K562 (cell line): ENCODE measurements around the gene GNAI3. TPM values are rescaled to one million over a fixed set of nuclear protein-coding genes. Genes with fewer than 3 reads are reported as not detected.
A peak's percentile ranks its signal among the peaks of the same experiment; 100 is the strongest.

Experiments used
- ATAC-seq: fragments of 200-7000 bp; cut with Tn5 transposase; 3 replicates; pipeline ENCODE4 v1.9.1; 2020; ENCODE audit warnings: moderate library complexity
- BruUV-seq: library from RNA; stranded (reverse); fragments of 400-500 nt; replicated peaks from 2 replicates; lab custom pipeline; 2021; lab: Mats Ljungman, UMichigan
- CTCF ChIA-PET: fragments of 300-600 bp; formaldehyde crosslinking; extraction: SDS; loops from one replicate; lab custom pipeline; 2021; ENCODE audit warnings: low intra/inter-chr PET ratio; lab: Yijun Ruan, JAX
- POLR2A ChIA-PET: fragments of 300-600, 350-650 bp; sonication (Branson Sonifier 250); formaldehyde crosslinking; extraction: SDS; loops from one replicate; lab custom pipeline; 2021; ENCODE audit warnings: antibody characterized with exemption, inconsistent platforms; lab: Yijun Ruan, JAX
- DNase-seq, 4 experiments: peaks; one replicate each; pipeline versions ENCODE4 v3.0.0 to v3.0.0-alpha.2; 2011 to 2018; ENCODE audit warnings: low spot score in 3 of 4, mixed read lengths in 3 of 4; ENCODE audit errors: extremely low read depth in 1 of 4
- FAIRE-seq: peaks from 2 replicates; lab custom pipeline; 2011; peaks lifted over from hg19 to GRCh38; lab: Jason Lieb, UNC
- H2AFZ ChIP-seq: 2 replicates; pipeline ENCODE4 v1.6.0; 2011; ENCODE audit warnings: low read depth, low read length, control low read depth, inconsistent platforms
- H3K27ac ChIP-seq: fragments of 200-600 bp; 3 replicates; pipeline ENCODE4 v1.8.0; 2011; ENCODE audit warnings: low read depth, mild to moderate bottlenecking, control low read depth, inconsistent platforms, low read length, moderate library complexity, mixed read lengths; ENCODE audit errors: extremely low read depth
- H3K27me3 ChIP-seq, 2 experiments: fragments of 300-600 bp in 1 of 2; 2 replicates in 1 of 2; 3 replicates in 1 of 2; pipeline versions ENCODE4 v1.6.0 to v1.8.0; 2011; ENCODE audit warnings: inconsistent platforms in 2 of 2, low read length in 2 of 2, mild to moderate bottlenecking in 1 of 2, mixed read lengths in 1 of 2, moderate library complexity in 1 of 2; ENCODE audit not compliant: control insufficient read depth in 2 of 2, insufficient read depth in 2 of 2
- H3K36me3 ChIP-seq: fragments of 300-600 bp; 3 replicates; pipeline ENCODE4 v1.8.0; 2011; ENCODE audit warnings: mild to moderate bottlenecking, low read length, inconsistent platforms; ENCODE audit not compliant: control insufficient read depth, insufficient read depth
- H3K4me1 ChIP-seq, 2 experiments: fragments of 200-600 bp in 1 of 2; replicated peaks in 1 of 2; 2 replicates in 1 of 2; 3 replicates in 1 of 2; pipeline versions ENCODE4 v1.5.1 to v1.8.0; 2011; ENCODE audit warnings: inconsistent platforms in 2 of 2, low read length in 2 of 2, mild to moderate bottlenecking in 1 of 2, mixed read lengths in 1 of 2, moderate library complexity in 1 of 2; ENCODE audit not compliant: control insufficient read depth in 2 of 2, insufficient read depth in 2 of 2
- H3K4me2 ChIP-seq: 2 replicates; pipeline ENCODE4 v1.6.1; 2011; ENCODE audit warnings: low read length, control low read depth, inconsistent platforms, mixed read lengths; ENCODE audit not compliant: insufficient read depth
- H3K4me3 ChIP-seq: fragments of 200-600 bp; sonication (generic), shearing (Covaris generic); 2 replicates; pipeline ENCODE4 v1.5.1; 2016; ENCODE audit warnings: control low read depth, inconsistent platforms
- H3K79me2 ChIP-seq: fragments of 200-600 bp; 3 replicates; pipeline ENCODE4 v1.8.0; 2011; ENCODE audit warnings: low read length, inconsistent platforms; ENCODE audit not compliant: control insufficient read depth, insufficient read depth
- H3K9ac ChIP-seq, 2 experiments: 2 replicates each; pipeline versions ENCODE4 v1.6.0 to v1.6.1; 2011; ENCODE audit warnings: low read depth in 2 of 2, low read length in 2 of 2, control low read depth in 1 of 2, inconsistent platforms in 1 of 2, mild to moderate bottlenecking in 1 of 2, mixed read lengths in 1 of 2; ENCODE audit not compliant: insufficient read depth in 1 of 2
- H3K9me1 ChIP-seq: one replicate; pipeline ENCODE4 v1.6.0; 2011; ENCODE audit warnings: inconsistent platforms, mild to moderate bottlenecking, low read length, moderate library complexity; ENCODE audit not compliant: control insufficient read depth, insufficient read depth
- H3K9me3 ChIP-seq: replicated peaks from 2 replicates; pipeline ENCODE4 v1.5.1; 2011; ENCODE audit warnings: low read depth, low read length, inconsistent platforms; ENCODE audit not compliant: control insufficient read depth, insufficient read depth
- H4K20me1 ChIP-seq: replicated peaks from 2 replicates; pipeline ENCODE4 v1.6.1; 2011; ENCODE audit warnings: low read length, inconsistent platforms, mixed read lengths; ENCODE audit not compliant: control insufficient read depth, insufficient read depth
- AFF4 ChIP-seq: sonication (generic); formaldehyde crosslinking; IDR thresholded peaks from 2 replicates; pipeline ENCODE4 v1.8.0; 2023; ENCODE audit warnings: mild to moderate bottlenecking, missing genetic modification reagents
- C11orf30 ChIP-seq: fragments of 450-650 bp; IDR thresholded peaks from 2 replicates; pipeline ENCODE4 v1.6.1; 2016; ENCODE audit warnings: low read depth, mild to moderate bottlenecking
- CBFA2T3 ChIP-seq: fragments of 450-650 bp; IDR thresholded peaks from 2 replicates; pipeline ENCODE4 v1.6.1; 2017
- GABPA ChIP-seq: fragments of 200-800 bp; sonication (Bioruptor generic); conservative IDR thresholded peaks from 2 replicates; pipeline ENCODE4 v1.6.1; 2016; ENCODE audit warnings: low read depth, missing genetic modification characterization, missing compliant biosample characterization
- NFE2 ChIP-seq: IDR thresholded peaks from 2 replicates; pipeline ENCODE4 v1.6.1; 2014; ENCODE audit warnings: antibody characterized with exemption, low read depth
- PBX2 ChIP-seq, 2 experiments: IDR thresholded peaks in 1 of 2; conservative IDR thresholded peaks in 1 of 2; 2 replicates each; pipeline ENCODE4 v1.6.1; 2016; ENCODE audit warnings: low read depth in 2 of 2, mild to moderate bottlenecking in 1 of 2, missing compliant biosample characterization in 1 of 2, missing genetic modification characterization in 1 of 2, moderate library complexity in 1 of 2
- TEAD1 ChIP-seq, 2 experiments: fragments of 450-650 bp in 1 of 2; sonication (generic) in 1 of 2; formaldehyde crosslinking; IDR thresholded peaks; 2 replicates each; pipeline versions ENCODE4 v1.4.0 to v1.8.0; 2020 to 2022; ENCODE audit warnings: mild to moderate bottlenecking in 2 of 2, missing genetic modification reagents in 1 of 2
- YY1 ChIP-seq, 3 experiments: IDR thresholded peaks; 2 replicates each; pipeline ENCODE4 v1.6.1; 2011; ENCODE audit warnings: low read length in 2 of 3, mild to moderate bottlenecking in 2 of 3, moderate library complexity in 2 of 3, borderline replicate concordance in 1 of 3, control low read depth in 1 of 3, low read depth in 1 of 3; ENCODE audit not compliant: insufficient read depth in 3 of 3, insufficient replicate concordance in 2 of 3, control insufficient read depth in 1 of 3, insufficient read length in 1 of 3; ENCODE audit errors: extremely low read depth in 1 of 3
- ZNF316 ChIP-seq: fragments of 450-650 bp; IDR thresholded peaks from 2 replicates; pipeline ENCODE4 v1.6.1; 2016
- WGBS: fragments of 100-300 bp; shearing (Covaris generic); methylation state at CpG from one replicate; pipeline ENCODE4 v1.1.6; 2016; ENCODE audit warnings: low coverage, mixed read lengths; ENCODE audit not compliant: insufficient coverage; ENCODE audit errors: missing lambda C conversion rate; 5-methylcytosine and 5-hydroxymethylcytosine counted together
- in situ Hi-C: fragments of 300-500 bp; cut with MboI; formaldehyde crosslinking; loops from 4 replicates; pipeline ENCODE4 v1.15.0; 2018; ENCODE audit warnings: inconsistent platforms, mixed read lengths
- intact Hi-C: fragments of 100-400 bp; cut with micrococcal nuclease; formaldehyde crosslinking; loops from 2 replicates; pipeline ENCODE4 v1.14.2; 2022
- polyA plus RNA-seq, 8 experiments: library from polyadenylated mRNA; depleted of rRNA in 4 of 8; stranded (reverse) in 5 of 8; unstranded in 3 of 8; fragments of >200 nt; fragmentation: Nextera tagmentation in 2 of 8; fragmentation: Illumina TruSeq in 1 of 8; extraction: Ambion mirVana in 2 of 8; extraction: Trizol in 1 of 8; gene quantifications; 2 replicates each; pipeline versions ENCODE4 v1.2.1 to v1.2.3, GENCODE V29; 2011 to 2014; ENCODE audit warnings: inconsistent platforms in 1 of 8, missing spikeins in 1 of 8
- total RNA-seq, 7 experiments: library from RNA; depleted of rRNA in 6 of 7; stranded (reverse); fragments of >200 nt in 6 of 7; fragmentation: Illumina TruSeq in 2 of 7; extraction: Trizol in 2 of 7; gene quantifications; 2 replicates each; pipeline versions ENCODE4 v1.2.1 to v1.2.3, GENCODE V29; 2011 to 2021; ENCODE audit warnings: low replicate concordance in 1 of 7
- TF ChIP-seq, protein P1 (sequence below): sonication (generic); formaldehyde crosslinking; IDR thresholded peaks from 2 replicates; pipeline ENCODE4 v1.8.0; 2022; ENCODE audit warnings: missing genetic modification reagents, mild to moderate bottlenecking, moderate library complexity, borderline replicate concordance

The GNAI3 gene
- total and polyA plus RNA-seq, 9 of the 15 experiments (the other 6 are each of a cell fraction or from before 2014, with no cell fraction given) = 6.3 to 13.2 (median 8.9) TPM

DNA sequence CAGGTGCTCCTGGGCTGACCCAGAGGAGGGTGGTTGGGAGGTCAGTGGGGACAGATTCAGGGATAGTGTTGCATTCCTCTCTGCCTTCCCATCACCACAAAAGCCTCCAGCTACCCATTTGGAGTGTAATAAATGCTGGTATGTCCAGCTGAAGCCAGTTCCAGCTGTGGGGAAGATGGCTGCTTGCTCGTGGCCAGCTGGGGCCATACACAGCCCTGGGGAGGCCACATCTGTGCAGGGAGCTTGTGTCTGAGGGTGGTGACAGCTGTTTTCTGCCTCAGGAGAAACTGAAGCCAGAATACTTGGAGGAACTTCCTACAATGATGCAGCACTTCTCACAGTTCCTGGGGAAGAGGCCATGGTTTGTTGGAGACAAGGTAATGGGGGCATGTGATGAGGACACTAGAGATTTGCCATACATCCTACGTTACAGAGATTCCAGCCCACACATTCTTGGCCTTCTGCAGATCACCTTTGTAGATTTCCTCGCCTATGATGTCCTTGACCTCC is 110.2 kb downstream of the GNAI3 start:
- H2AFZ ChIP-seq = no peak overlapping the region
- 25% methylated on average over 3 of the region's 3 CpGs for WGBS
- CTCF ChIA-PET = no interaction called here
- no peak for DNase-seq
- no peak for ATAC-seq
- peak overlapping the region in 1 of 2 experiments; percentile 77; a peak in 2 of 4 replicates for H3K9ac ChIP-seq
- intact Hi-C loops (no loop called here), in situ Hi-C loops (no loop called here)
- H3K9me1 ChIP-seq = no peaks in the 10 kb centered on the region
- H4K20me1 ChIP-seq = no peaks in the 10 kb centered on the region
- peaks cover 14% of the 10 kb centered on the region; the same call in 2 of the 3 replicates for H3K36me3 ChIP-seq
- no peak overlapping the region for H3K4me2 ChIP-seq
- no peak for FAIRE-seq
- H3K4me1 ChIP-seq = peaks cover 0 to 24% of the 10 kb centered on the region in 2 experiments; a peak in 3 of 5 replicates
- POLR2A ChIA-PET = interaction anchor here (0.7 to 1.6 kb wide), 4 partner anchors 9 to 20 kb away, joined by 3 to 4 read pairs (median 3); partner anchors contain the start of gene GSTM2
- no peak overlapping the region for H3K27ac ChIP-seq
- H3K9me3 ChIP-seq = no peaks in the 10 kb centered on the region
- no TSS peak for BruUV-seq
- H3K27me3 ChIP-seq = no peaks in the 10 kb centered on the region
- 0 out of 3 replicates have a peak, but pooled peaks cover 2% of the 10 kb centered on the region for H3K79me2 ChIP-seq
- H3K4me3 ChIP-seq = no peak overlapping the region
- 0 out of 2 replicates have a peak, but pooled peaks have one; percentile 29 for TF ChIP-seq AFF4 (CRISPR knock-in tag)
- peak; percentile 30; the same call in 1 of the 2 replicates for TF ChIP-seq CBFA2T3
- peak in 1 of 3 experiments; percentile 39 for TF ChIP-seq YY1 (IDR thresholded peaks at IDR 0.05; ENCODE audit: borderline replicate concordance in 1 of 3, control insufficient read depth in 1 of 3, extremely low read depth in 1 of 3, insufficient read depth in 3 of 3, insufficient read length in 1 of 3, insufficient replicate concordance in 2 of 3, low read depth in 1 of 3, low read length in 2 of 3)
- no peak for TF ChIP-seq GABPA
- TF ChIP-seq C11orf30 = peak; percentile 59; the same call in 1 of the 2 replicates
- TF ChIP-seq, protein P1, sequence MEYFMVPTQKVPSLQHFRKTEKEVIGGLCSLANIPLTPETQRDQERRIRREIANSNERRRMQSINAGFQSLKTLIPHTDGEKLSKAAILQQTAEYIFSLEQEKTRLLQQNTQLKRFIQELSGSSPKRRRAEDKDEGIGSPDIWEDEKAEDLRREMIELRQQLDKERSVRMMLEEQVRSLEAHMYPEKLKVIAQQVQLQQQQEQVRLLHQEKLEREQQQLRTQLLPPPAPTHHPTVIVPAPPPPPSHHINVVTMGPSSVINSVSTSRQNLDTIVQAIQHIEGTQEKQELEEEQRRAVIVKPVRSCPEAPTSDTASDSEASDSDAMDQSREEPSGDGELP (CRISPR knock-in tag) = peak; percentile 54; the same call in 1 of the 2 replicates
- TF ChIP-seq NFE2 = peak; percentile 79
- peak; percentile 28 for TF ChIP-seq ZNF316
- no peak for TF ChIP-seq TEAD1 (CRISPR knock-in tag; IDR thresholded peaks at IDR 0.05)
- TF ChIP-seq PBX2 (CRISPR knock-in tag; IDR thresholded peaks at IDR 0.05; ENCODE audit: low read depth) = no peak
- TF ChIP-seq PBX2 (tag; conservative IDR thresholded peaks at IDR 0.05; ENCODE audit: low read depth) = 0 out of 2 replicates have a peak, but pooled peaks have one; percentile 8
